Measurements from ENCODE around the gene TNFRSF6B. TPM values are rescaled to one million over a fixed set of nuclear protein-coding genes. Genes with fewer than 3 reads are reported as not detected.
"Not testable (repeated sequence)": the region's sequence is repeated elsewhere in the genome, so short reads cannot be mapped to it uniquely, and the experiment has no call there.

Gene TNFRSF6B
- total RNA-seq, 1 donor from 2014 or later: not detected

DNA sequence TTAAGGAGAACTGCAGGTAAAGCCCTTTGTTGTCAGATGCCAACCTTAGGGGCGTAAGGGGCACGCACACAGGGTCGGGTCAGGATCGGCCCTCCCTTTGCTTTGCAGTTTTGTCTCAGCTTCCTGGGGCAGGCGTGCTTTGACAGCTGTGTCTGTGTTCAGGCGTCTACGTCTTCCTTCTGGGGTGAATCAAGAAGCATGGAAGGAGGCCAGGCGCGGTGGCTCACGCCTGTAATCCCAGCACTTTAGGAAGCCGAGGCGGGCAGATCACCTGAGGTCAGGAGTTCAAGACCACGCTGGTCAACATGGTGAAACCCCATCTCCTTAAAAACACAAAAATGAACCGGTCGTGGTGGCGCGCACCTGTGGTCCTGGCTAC lies 12.7 kb downstream of the TNFRSF6B start:
- DNase-seq: no peak

DNA sequence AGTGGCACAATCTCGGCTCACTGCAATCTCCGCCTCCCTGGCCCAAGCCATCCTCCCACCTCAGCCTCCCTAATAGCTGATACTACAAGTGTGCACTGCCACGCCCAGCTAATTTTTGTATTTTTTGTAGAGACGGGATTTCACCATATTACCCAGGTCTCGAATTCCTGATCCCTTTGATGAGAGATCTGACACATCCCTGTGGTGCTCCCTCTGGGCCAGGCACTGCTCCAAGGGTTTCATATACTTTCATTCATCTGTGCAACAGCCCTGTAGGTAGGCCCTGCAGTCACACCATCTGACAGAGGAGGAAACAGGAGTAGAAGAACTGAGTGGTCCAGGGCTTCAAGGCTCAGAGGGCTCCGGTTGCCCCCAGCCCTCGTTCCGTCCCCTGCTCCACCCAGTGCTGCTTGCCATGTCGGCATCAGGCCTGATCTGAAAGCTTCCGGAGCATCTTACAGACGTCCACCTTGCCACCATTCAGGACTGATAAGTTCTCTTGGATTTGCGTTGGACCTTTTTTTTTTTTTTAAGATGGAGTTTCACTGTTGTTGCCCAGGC lies 14.7 kb downstream of the TNFRSF6B start:
- DNase-seq: no peak

DNA sequence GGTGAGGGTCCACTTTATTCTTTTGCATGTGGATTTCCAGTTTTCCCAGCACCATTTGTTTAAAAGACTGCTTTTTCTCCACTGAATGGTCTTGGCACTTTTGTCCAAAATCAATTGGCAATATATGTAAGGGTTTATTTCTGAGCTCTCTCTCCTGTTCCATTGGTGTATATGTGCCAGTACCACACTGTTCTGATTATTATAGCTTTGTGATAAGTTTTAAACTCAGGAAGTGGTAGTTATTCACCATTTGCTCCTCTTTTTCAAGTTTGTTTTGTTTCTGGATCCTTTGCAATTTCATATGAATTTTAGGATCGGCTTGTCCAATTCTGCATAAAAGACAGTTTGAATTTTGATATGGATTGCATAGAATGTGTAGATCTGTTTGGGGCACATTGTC lies 15.7 kb downstream of the TNFRSF6B start:
- no peak for DNase-seq

DNA sequence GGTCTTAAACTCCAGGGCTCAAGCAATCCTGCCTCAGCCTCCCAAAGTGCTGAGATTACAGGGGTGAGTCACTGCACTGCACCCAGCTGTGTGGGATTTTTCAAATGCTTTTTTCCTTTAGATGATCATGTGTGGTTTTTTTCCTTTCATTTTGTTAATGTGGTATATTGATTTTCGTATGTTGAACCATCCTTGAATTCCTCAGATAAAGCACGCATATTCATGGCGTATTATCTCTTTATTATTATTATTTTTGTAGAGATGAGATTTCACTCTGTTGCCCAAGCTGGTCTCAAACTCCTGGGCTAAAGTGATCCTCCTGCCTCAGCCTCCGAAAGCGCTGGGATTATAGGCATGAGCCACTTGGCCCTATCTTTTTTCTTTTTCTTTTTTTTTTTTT lies 18.4 kb downstream of the TNFRSF6B start:
- no peak for DNase-seq

DNA sequence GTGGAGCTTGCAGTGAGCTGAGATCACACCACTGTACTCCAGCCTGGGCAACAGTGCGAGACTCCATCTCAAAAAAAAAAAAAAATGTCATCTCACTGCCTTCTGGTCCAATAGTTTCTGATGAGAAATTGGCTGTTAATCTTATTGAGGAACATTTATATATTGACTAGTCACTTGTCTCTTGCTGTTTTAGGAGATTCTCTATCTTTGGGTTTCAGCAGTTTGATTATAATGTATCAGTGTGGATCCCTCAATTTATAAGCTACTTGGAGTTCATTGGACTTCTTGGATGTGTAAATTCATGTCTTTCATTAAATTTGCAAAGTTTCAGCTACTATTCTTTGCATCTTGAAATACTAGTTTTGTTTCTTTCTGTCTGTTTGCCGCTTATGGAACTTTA lies 22.5 kb downstream of the TNFRSF6B start:
- DNase-seq: no peak

DNA sequence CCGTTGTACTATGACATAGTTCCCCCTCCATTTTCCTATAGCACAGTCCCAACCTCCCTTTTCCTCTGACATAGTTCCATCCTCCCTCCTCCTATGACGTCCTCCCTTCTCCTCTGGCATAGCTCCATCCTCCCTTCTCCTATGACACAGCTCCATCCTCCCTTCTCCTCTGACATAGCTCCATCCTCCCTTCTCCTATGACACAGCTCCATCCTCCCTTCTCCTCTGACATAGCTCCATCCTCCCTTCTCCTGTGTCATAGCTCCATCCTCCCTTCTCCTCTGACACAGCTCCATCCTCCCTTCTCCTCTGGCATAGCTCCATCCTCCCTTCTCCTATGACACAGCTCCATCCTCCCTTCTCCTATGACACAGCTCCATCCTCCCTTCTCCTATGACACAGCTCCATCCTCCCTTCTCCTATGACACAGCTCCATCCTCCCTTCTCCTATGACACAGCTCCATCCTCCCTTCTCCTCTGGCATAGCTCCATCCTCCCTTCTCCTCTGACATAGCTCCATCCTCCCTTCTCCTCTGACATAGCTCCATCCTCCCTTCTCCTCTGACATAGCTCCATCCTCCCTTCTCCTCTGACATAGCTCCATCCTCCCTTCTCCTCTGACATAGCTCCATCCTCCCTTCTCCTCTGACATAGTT lies 26.6 kb downstream of the TNFRSF6B start:
- DNase-seq: not testable (repeated sequence)

DNA sequence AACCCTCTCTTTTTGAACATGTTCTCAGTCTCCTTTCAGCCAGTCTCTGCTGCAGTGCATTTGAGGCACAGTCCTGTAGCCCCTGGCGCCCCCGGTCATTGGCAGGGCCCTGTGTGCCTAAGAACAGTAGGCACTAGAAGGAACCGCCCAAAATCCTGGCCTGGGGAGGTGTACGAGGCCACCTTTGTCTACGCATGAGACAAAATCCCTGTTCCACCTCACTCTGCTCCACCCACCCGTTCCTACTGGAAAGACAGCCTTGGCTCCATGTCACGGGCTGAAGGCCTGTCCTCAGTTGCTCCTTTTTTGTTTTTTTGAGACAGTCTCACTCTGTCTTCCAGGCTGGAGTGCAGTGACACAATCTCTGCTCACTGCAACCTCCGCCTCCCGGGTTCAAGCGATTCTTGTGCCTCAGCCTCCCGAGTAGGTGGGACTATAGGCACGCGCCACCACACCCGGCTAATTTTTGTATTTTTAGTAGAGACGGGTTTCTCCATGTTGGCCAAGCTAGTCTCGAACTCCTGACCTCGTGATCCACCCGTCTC lies 33.8 kb downstream of the TNFRSF6B start:
- not testable (repeated sequence) for DNase-seq

DNA sequence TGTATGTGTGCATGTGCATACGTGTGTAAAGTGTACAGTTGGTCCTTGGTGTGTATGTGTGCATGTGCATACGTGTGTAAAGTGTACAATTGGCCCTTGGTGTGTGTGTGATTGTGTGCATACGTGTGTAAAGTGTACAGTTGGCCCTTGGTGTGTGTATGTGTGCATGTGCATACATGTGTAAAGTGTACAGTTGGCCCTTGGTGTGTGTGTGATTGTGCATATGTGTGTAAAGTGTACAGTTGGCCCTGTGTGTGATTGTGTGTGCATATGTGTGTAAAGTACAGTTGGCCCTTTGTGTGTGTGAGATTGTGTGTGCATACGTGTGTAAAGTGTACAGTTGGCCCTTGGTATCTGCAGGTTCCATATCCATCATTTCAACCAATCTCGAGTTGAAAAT lies 35.0 kb downstream of the TNFRSF6B start:
- no peak for DNase-seq

DNA sequence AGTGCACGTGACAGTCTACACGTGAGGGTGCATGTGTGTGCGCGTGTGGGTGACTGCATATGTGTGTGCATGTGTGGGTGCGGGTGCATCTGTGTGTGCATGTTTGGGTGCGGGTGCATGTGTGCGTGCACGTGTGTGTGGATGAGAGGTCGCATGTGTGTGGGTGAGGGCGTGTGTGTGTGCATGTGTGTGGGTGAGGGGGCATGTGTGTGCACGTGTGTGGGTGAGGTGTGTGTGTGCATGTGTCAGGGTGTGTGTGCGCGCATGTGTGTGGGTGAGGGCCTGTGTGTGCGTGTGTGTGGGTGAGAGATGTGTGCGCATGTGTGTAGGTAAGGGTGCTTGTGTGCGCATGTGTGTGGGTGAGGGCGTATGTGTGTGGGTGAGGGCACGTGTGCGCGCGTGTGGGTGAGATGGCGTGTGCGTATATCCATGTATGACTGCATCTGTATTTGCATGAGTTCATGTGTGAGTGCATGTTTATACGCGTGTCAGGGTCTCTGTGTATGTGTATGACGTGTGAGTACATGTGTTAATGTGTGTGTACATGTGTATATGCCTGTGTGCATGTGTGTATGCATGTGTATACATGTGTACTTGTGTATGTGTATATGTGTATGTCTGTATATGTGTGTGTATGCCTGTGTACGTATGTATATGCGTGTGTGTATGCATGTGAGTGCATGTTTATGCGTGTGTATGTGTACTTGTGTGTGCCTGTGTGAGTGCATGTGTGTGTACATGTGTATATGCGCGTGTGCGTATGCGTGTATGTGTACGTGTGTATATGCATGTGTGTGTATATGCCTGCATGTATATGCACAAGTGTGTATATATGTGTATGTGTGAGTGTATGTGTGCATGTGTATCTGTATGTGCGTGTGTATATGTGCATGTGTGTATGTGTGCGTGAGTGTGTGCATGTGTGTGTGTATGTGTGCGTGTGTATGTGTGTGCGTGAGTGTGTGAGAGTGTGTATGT lies 36.0 kb downstream of the TNFRSF6B start:
- DNase-seq: no peak

DNA sequence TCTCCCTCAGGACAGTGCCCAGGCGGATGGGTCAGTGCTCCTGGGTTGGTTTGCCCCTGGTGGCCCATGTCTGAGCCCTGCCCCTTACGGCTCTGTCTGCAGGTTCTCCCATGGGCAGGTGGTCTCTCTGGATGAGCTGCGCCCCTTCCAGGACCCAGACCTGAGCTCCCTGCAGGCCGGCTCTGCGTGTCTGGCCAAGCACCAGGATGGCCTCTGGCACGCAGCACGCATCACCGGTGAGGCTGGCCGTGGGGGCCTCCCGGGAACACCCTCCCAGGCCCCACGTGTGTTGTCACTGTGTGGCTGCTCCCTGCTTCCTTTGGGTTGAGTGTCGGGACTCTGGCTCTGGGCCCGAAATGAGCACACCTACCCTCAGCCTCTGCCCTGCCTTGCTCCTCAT lies 36.7 kb downstream of the TNFRSF6B start:
- DNase-seq: no peak

DNA sequence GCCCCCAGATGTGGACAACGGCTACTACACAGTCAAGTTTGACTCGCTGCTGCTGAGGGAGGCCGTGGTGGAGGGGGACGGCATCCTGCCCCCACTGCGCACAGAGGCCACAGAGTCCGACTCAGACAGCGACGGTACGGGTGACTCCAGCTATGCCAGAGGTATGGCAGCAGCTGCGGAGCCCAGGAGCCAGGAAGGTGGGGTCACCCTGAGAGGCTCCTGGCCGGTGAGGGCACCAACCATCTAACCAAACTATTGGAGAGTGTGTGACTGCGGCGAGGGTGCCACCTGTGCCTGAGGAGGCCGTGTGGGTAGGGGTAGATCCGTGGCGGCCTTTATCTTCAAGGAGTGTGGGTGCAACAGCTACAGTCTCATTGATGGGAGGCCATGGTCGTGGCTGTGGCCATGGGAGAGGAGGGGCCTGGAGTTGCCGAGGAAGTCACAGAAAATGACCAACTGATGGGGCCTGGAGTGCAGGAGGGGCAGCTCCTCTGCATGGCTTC lies 37.2 kb downstream of the TNFRSF6B start:
- no peak for DNase-seq

DNA sequence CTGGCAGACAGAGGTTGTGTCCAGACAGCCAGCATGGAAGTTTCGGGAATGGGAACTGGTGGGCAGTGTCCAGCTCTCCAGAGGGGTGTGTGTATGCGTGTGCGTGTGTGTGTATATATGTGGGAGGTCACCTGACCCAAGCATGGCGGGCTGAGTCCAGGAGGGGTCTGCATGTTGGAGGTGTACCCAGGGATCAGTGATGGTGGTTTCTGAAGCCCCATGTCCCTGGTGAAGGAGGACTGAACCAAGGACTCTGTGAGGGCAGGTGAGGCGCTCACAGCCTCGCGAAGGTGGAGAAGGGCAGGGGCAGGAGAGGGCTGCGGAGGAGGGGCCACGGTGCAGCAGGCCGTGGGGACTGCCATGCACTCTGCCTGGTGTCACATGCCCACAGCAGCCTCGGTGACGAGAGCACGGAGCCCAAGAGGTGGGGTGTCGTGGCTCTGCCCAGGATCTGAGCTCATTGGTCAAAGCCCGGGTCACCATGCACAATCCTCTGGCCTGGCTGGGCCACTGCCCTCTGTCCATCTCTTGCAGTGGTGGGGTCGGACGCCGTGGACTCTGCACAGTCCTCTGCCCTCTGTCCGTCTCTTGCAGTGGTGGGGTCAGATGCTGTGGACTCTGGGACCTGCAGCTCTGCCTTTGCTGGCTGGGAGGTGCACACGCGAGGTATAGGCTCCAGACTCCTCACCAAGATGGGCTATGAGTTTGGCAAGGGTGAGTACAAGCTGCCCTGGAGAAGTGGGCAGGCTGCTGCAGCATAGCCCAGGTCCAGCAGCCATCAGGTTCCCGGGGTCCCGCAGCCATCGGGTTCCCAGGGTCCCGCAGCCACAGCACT lies 37.9 kb downstream of the TNFRSF6B start:
- no peak for DNase-seq

DNA sequence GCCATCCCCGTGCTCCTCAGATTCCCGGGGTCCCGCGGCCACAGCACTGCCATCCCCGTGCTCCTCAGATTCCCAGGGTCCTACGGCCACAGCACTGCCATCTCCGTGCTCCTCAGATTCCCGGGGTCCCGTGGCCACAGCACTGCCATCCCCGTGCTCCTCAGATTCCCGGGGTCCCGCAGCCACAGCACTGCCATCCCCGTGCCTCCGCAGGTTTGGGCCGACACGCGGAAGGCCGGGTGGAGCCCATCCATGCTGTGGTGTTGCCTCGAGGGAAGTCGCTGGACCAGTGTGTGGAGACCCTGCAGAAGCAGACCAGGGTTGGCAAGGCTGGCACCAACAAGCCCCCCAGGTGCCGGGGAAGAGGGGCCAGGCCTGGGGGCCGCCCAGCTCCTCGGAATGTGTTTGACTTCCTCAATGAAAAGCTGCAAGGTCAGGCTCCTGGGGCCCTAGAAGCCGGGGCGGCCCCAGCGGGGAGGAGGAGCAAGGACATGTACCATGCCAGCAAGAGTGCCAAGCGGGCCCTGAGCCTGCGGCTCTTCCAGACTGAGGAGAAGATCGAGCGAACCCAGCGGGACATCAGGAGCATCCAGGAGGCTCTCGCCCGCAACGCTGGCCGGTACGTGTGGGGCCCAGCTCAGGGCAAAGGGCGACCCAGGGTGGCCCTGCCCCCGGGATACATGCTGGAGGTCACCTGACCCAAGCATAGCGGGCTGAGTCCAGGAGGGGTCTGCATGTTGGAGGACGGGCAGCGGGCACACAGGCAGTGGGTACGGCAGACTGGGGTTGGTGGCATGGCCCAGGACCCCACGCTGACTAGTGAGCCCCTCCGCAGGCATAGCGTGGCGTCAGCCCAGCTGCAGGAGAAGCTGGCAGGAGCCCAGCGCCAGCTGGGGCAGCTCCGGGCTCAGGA lies 38.8 kb downstream of the TNFRSF6B start:
- no peak for DNase-seq

DNA sequence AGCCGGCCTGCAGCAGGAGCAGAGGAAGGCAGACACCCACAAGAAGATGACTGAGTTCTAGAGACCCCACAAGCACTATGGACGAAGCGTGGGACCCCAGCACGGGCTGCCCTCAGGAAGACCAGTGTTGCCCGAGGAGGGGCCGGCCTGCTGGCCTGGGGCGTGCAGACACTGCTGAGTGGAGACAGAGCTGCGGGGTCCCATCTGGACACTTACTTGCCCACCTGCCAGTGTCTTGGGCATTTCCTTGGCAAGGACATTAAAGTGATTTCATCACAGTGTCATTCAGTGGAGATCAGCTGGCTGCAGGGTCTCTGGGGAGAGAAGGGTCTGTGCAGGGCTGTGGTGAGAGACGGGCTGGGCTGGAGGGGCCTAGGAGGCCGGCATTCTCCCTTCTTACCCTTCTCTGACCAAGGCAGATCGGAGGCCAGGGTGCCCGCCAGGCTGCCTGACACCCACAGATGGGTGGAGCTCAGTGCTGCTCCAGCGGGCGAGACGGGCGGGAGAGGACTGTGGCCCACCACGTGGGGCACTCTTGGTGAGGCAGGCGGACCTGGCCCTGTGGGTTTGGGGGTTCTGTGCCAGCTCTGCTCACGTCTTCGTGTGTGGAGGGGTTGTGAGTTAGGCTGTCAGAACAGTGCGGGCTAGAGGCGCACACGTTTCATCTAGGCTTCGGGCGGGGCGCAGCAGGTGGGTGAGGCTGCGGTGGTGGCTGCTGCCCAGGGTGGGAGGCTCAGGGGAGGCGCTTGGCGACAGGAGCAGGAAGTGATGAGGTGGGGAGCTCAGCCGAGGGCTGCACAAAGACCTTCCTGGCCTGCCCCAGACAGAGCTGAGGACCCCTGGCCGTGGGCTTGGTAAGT lies 39.6 kb downstream of the TNFRSF6B start, which contains the start of gene LIME1:
Gene LIME1 (plus strand): TSS at position 806 of the 860 bp plus-strand sequence. CDS start 886 bp downstream, outside the sequence.
- no peak for DNase-seq

DNA sequence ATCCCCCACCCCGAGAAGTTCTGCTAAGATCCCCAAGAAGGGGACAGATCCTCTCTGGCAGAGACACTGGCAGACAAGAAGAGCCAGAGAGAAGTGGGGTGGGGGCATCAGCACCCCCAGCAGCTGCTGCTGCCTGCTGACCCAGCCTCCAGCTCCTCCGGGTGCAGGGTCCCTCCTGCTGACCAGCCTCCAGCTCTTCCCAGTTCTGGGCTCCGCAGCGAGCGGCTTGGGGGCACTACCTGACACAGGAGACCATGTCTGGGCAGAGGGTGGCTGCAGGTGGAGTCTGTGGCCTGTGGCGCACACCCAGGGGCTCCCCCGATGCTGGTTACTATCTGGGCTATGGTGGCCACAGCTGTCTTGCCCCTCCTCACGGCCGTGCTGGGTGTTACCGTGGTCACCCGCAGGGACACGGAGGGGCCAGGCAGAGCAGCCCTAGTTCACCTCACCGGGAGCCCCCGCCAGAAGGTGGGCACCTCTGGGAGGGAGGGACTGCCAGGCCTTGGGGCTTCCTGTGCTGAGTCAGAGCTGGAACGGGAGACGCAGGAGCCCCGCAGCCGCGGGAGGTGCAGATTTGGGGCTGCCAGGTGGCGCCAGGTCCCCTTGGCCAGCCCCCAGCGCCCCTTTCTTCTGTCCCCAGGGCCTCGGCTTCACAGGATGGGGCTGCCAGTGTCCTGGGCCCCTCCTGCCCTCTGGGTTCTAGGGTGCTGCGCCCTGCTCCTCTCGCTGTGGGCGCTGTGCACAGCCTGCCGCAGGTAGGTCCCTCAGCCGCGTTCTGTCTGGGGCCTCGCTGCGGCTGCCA lies 40.6 kb downstream of the TNFRSF6B start:
- no peak for DNase-seq

DNA sequence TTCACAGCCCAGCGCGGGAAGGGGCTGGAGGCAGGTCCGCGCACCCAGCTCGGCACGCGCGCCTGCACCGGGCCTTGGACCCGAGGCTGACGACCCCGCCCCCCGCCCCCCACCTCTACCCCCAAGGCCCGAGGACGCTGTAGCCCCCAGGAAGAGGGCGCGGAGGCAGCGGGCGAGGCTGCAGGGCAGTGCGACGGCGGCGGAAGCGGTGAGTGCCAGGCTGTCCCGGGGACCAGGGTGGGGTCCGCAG lies 41.2 kb downstream of the TNFRSF6B start:
- DNase-seq: no peak

DNA sequence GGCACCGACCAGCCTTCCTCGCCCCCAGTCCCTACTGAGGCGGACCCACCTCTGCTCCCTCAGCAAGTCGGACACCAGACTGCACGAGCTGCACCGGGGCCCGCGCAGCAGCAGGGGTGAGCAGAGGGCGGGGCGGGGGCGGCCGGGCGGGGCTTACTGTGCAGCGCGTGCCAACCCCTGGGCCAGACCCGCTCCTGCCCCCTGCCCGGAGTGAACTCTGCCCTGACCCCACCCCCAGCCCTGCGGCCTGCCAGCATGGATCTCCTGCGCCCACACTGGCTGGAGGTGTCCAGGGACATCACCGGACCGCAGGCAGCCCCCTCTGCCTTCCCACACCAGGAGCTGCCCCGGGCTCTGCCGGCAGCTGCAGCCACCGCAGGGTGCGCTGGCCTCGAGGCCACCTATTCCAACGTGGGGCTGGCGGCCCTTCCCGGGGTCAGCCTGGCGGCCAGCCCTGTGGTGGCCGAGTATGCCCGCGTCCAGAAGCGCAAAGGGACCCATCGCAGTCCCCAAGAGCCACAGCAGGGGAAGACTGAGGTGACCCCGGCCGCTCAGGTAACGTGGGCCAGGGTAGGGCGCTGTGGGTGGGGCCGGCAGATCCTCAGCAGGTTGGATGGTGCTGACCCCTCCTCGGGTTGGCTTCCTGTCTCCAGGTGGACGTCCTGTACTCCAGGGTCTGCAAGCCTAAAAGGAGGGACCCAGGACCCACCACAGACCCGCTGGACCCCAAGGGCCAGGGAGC lies 41.7 kb downstream of the TNFRSF6B start:
- no peak for DNase-seq

DNA sequence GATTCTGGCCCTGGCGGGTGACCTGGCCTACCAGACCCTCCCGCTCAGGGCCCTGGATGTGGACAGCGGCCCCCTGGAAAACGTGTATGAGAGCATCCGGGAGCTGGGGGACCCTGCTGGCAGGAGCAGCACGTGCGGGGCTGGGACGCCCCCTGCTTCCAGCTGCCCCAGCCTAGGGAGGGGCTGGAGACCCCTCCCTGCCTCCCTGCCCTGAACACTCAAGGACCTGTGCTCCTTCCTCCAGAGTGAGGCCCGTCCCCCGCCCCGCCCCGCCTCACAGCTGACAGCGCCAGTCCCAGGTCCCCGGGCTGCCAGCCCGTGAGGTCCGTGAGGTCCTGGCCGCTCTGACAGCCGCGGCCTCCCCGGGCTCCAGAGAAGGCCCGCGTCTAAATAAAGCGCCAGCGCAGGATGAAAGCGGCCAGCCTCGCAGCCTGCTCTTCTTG lies 42.3 kb downstream of the TNFRSF6B start:
- DNase-seq: no peak

All from occipital lobe (tissue), 2 donors.